ENCODE results near the gene RPL10L.

- TF ChIP-seq CTCF (IDR thresholded peaks at IDR 0.05), result no peak
- TF ChIP-seq POLR2A (IDR thresholded peaks at IDR 0.05), result no peak
- no peak for TF ChIP-seq POLR2AphosphoS5 (IDR thresholded peaks at IDR 0.05)
- no peak for TF ChIP-seq EP300 (IDR thresholded peaks at IDR 0.05)
These were observed 20.5 kb upstream of the RPL10L start for GRCh38 chr14:46672128-46672527.

Data from sigmoid colon (tissue), 4 donors.